Esophagus squamous epithelium (tissue), 5 donors: Measurements from ENCODE around the gene DIDO1. TPM values are rescaled to one million over a fixed set of nuclear protein-coding genes. Genes with fewer than 3 reads are reported as not detected.

ENCODE experiments used
- DNase-seq: peaks from one replicate; lab custom pipeline; 2025; lab: John Stamatoyannopoulos, UW
- H3K27ac ChIP-seq, 4 donors: fragments of 200-600 bp; sonication (generic); one replicate each; pipeline ENCODE4 v1.5.1; 2016 to 2019; ENCODE audit warnings: mild to moderate bottlenecking in 1 of 4
- H3K27me3 ChIP-seq, 4 donors: fragments of 200-600 bp; sonication (generic); 1 replicate in 3 of 4; 2 replicates in 1 of 4; pipeline versions ENCODE4 v1.5.1 to v1.6.0; 2017 to 2021; ENCODE audit warnings: antibody characterized with exemption in 1 of 4
- H3K36me3 ChIP-seq, 3 donors: fragments of 200-600 bp; sonication (generic); one replicate each; pipeline ENCODE4 v1.5.1; 2016 to 2019
- H3K4me1 ChIP-seq, 3 donors: fragments of 200-600 bp; sonication (generic); one replicate each; pipeline ENCODE4 v1.5.1; 2017 to 2019
- H3K4me3 ChIP-seq, 4 donors: fragments of 200-600 bp; sonication (generic); 1 replicate in 3 of 4; 2 replicates in 1 of 4; pipeline ENCODE4 v1.5.1; 2016 to 2019; ENCODE audit warnings: mild to moderate bottlenecking in 2 of 4, moderate library complexity in 1 of 4
- H3K9me3 ChIP-seq, 3 donors: fragments of 200-600 bp; sonication (generic); one replicate each; pipeline ENCODE4 v1.5.1; 2016 to 2019
- POLR2A ChIP-seq, 4 donors: fragments of 450-650 bp; IDR thresholded peaks; one replicate each; pipeline ENCODE4 v1.6.1; 2017; ENCODE audit warnings: antibody characterized with exemption in 4 of 4, mild to moderate bottlenecking in 4 of 4, moderate library complexity in 3 of 4
- WGBS, 2 donors: methylation state at CpG; one replicate each; pipeline ENCODE4 v1.1.5; 2018; 5-methylcytosine and 5-hydroxymethylcytosine counted together
- intact Hi-C: fragments of 100-400 bp; cut with DNase I; formaldehyde crosslinking; loops from one replicate; pipeline ENCODE4 v1.15.0; 2022
- total RNA-seq, 4 donors: library from RNA; depleted of rRNA; stranded (reverse); fragments of >200 nt; gene quantifications; one replicate each; pipeline ENCODE4 v1.1.0, GENCODE V29; 2016
- TF ChIP-seq, protein P1 (sequence below), 6 experiments: fragments of 450-650 bp in 4 of 6; fragments of 200-600 bp in 2 of 6; sonication (generic) in 2 of 6; IDR thresholded peaks; one replicate each; pipeline ENCODE4 v1.5.1; 2016 to 2019; ENCODE audit warnings: antibody characterized with exemption in 6 of 6, mild to moderate bottlenecking in 4 of 6, moderate library complexity in 4 of 6
- donor health status: DM: yes; HTN: yes; CAD: no.

DIDO1 gene
- total RNA-seq, 4 donors from 2014 or later = 27.6 to 57.8 (median 36.7) TPM

DNA sequence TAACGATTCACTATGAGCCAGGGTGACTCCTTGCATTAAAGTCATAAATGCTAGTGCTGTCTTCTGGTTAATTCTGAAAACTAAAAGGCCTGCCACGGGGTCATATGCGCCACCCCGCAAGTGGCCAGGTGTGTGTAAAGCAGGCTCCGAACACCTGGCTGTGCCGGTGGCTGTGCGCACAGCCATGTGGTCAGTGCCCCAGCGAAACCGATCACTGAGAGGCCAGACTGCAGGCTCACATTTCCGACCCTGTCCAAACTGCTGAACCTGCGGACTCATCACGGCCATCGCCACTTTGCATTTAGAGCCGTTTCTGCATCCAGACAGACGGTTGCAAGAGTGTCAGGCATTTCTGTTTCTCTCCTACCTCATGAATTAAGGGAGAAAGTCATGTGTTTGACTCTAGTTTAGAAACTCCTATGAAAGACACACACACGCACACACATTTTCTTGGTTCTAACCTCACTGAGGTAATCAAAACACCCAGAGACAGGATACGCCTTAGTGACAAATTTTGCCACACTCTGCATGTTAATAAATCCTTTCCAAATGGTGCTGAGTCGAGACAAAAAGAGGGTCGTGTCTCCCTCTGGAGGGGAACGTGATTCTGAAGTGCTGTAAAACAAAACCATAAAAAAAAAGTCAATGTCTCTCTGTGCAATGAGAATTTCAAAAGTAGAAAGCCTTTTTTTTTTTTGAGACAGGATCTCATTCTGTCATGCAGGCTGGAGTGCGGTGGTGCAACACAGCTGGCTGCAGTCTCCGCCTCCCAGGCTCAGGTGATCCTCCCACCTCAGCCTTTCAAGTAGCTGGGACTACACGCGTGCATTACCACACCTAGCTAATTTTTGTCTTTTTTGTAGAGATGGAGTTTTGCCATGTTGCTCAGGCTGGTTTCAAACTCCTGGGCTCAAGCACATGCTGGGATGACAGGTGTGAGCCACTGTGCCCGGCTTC lies 33.7 kb downstream of the DIDO1 start:
- Histone ChIP-seq H3K4me3 (no peak overlapping the region), H3K27me3 (no peaks in the 10 kb centered on the region), H3K36me3 (peaks cover 50 to 94% (median 58%) of the 10 kb centered on the region in 3 donors), H3K27ac (no peak overlapping the region), H3K4me1 (peaks cover 0 to 8% (median 0%) of the 10 kb centered on the region in 3 donors), H3K9me3 (no peaks in the 10 kb centered on the region)
- WGBS, 2 donors = 84 to 86% methylated on average over 19 to 22 of the region's 25 CpGs
- TF ChIP-seq POLR2A (IDR thresholded peaks at IDR 0.05) = no peak
- TF ChIP-seq, protein P1, sequence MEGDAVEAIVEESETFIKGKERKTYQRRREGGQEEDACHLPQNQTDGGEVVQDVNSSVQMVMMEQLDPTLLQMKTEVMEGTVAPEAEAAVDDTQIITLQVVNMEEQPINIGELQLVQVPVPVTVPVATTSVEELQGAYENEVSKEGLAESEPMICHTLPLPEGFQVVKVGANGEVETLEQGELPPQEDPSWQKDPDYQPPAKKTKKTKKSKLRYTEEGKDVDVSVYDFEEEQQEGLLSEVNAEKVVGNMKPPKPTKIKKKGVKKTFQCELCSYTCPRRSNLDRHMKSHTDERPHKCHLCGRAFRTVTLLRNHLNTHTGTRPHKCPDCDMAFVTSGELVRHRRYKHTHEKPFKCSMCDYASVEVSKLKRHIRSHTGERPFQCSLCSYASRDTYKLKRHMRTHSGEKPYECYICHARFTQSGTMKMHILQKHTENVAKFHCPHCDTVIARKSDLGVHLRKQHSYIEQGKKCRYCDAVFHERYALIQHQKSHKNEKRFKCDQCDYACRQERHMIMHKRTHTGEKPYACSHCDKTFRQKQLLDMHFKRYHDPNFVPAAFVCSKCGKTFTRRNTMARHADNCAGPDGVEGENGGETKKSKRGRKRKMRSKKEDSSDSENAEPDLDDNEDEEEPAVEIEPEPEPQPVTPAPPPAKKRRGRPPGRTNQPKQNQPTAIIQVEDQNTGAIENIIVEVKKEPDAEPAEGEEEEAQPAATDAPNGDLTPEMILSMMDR (IDR thresholded peaks at IDR 0.05) = no peak
- DNase-seq = no peak
- intact Hi-C loops = loop anchor here (10.0 kb wide), 1 partner anchor 112 kb away; the partner anchor contains the start of gene BHLHE23

DNA sequence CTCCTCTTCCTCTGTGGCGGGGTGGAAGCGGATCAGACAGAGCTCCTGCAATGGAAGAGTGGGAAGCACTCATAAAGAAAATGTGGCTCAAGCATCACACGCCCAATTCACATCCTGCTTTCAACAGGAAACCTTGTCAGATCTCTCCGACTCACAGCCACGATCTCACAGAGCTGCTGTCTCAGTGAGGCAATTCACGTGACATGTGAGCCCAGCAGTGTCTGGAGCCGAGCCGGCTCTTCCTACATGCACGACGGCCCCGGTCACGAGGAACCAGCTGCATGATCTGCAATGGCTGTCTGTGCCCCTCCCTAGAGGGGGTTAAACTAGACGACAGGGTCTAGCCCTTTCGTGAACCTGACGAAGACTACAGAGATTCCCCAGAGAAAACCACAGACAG lies 35.2 kb downstream of the DIDO1 start:
- Histone ChIP-seq H3K36me3 (peaks cover 55 to 100% (median 60%) of the 10 kb centered on the region in 3 donors), H3K4me3 (no peak overlapping the region), H3K27ac (no peak overlapping the region), H3K4me1 (peaks cover 0 to 8% (median 0%) of the 10 kb centered on the region in 3 donors), H3K9me3 (no peaks in the 10 kb centered on the region), H3K27me3 (no peaks in the 10 kb centered on the region)
- intact Hi-C loops = loop anchor here (10.0 kb wide), 1 partner anchor 114 kb away; the partner anchor contains the start of gene BHLHE23
- no peak for TF ChIP-seq POLR2A (IDR thresholded peaks at IDR 0.05)
- TF ChIP-seq, protein P1 (IDR thresholded peaks at IDR 0.05) = no peak
- DNase-seq = no peak
- WGBS, 2 donors = 82 to 85% methylated on average over 7 to 8 of the region's 15 CpGs

DNA sequence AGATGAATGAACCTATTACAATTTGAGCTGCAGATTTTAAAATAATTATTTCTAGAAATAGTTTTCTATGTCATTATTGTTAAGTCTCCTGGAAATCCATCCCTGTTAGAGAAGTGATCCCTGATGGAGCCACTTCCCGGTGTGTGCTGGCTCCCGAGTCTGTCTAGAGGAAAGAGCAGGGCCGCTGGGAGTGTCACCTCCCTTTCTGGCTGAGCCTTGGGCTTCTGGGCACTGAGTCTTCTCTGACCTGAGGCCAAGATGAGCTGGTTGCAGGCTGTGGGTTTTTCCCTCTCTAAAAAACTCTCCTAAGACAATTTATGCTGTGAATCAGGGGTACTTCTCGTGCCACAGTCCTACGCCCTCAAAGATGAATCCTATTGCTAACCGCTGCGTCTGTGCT lies 35.9 kb downstream of the DIDO1 start:
- H3K36me3 ChIP-seq = peaks cover 59 to 100% (median 60%) of the 10 kb centered on the region in 3 donors
- peaks cover 0 to 8% (median 0%) of the 10 kb centered on the region in 3 donors for H3K4me1 ChIP-seq
- H3K27me3 ChIP-seq = no peaks in the 10 kb centered on the region
- 75 to 78% methylated on average over 3 of the region's 7 CpGs for WGBS, 2 donors
- intact Hi-C loops = loop anchor here (10.0 kb wide), 1 partner anchor 114 kb away; the partner anchor contains the start of gene BHLHE23
- TF ChIP-seq, protein P1 (IDR thresholded peaks at IDR 0.05) = no peak
- no peak for TF ChIP-seq POLR2A (IDR thresholded peaks at IDR 0.05)
- DNase-seq = no peak
- H3K4me3 ChIP-seq = no peak overlapping the region
- no peaks in the 10 kb centered on the region for H3K9me3 ChIP-seq
- H3K27ac ChIP-seq = no peak overlapping the region

DNA sequence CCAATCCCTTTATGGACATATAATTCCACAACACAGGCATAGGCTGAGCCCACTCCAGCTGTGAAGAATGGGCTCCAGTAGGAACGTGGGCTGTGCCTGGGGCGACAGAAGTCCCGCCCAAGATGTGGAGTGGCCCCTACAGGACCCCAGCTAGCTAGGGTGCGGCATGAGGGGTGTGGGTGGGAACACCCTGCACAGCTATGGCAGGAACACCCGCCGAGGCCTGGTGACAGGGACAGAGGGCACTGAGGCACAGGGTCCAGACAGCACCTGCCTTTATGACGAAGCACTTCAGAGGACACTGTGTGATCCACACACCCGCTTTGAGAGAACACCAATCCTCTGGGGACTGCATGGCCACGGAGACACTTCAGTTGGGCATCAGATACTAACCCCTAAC lies 36.4 kb downstream of the DIDO1 start:
- intact Hi-C loops = loop anchor here (10.0 kb wide), 1 partner anchor 115 kb away; the partner anchor contains the start of gene BHLHE23
- H3K27me3 ChIP-seq = no peaks in the 10 kb centered on the region
- H3K4me1 ChIP-seq = peaks cover 0 to 8% (median 0%) of the 10 kb centered on the region in 3 donors
- TF ChIP-seq POLR2A (IDR thresholded peaks at IDR 0.05) = no peak
- TF ChIP-seq, protein P1 (IDR thresholded peaks at IDR 0.05) = no peak
- H3K4me3 ChIP-seq = no peak overlapping the region
- DNase-seq = no peak
- H3K27ac ChIP-seq = no peak overlapping the region
- WGBS, 2 donors = 86 to 91% methylated on average over 4 to 5 of the region's 9 CpGs
- no peaks in the 10 kb centered on the region for H3K9me3 ChIP-seq
- peaks cover 59 to 94% (median 60%) of the 10 kb centered on the region in 3 donors for H3K36me3 ChIP-seq

DNA sequence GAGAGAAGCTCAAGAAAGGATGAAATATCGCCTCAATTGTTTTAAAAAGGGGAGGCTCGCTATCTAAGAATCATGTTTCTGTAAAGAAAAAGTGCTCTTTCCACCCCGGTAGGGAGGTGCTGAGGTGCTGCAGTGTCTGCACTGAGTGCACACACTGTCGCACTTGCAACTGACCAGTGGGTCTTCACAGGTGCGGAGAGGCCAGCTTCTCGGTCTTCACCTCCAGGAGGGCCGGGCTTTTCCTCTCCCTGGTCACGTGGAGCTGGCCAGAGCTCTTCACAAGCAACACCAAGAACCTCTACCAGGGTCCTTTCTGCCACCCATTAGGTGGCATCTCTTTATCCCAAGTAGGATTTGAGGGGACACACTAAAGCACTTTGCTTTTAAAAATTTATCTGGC lies 36.9 kb downstream of the DIDO1 start:
- Histone ChIP-seq H3K27me3 (no peaks in the 10 kb centered on the region), H3K4me1 (peaks cover 0 to 8% (median 0%) of the 10 kb centered on the region in 3 donors), H3K27ac (no peak overlapping the region), H3K36me3 (peaks cover 57 to 90% (median 59%) of the 10 kb centered on the region in 3 donors), H3K9me3 (no peaks in the 10 kb centered on the region), H3K4me3 (no peak overlapping the region)
- no peak for TF ChIP-seq POLR2A (IDR thresholded peaks at IDR 0.05)
- TF ChIP-seq, protein P1 (IDR thresholded peaks at IDR 0.05) = no peak
- WGBS, 2 donors = 91 to 96% methylated on average over 5 to 8 of the region's 8 CpGs
- no peak for DNase-seq
- intact Hi-C loops = no loop called here
